Osteocyte (in vitro differentiated cells): Measurements from ENCODE around the gene GSE1. TPM values are rescaled to one million over a fixed set of nuclear protein-coding genes. Genes with fewer than 3 reads are reported as not detected.

Source experiments
- DNase-seq: peaks from one replicate; pipeline ENCODE4 v3.0.0; 2021; ENCODE audit warnings: mixed read lengths; ENCODE audit not compliant: unreplicated experiment; ENCODE audit errors: extremely low spot score
- H3K27ac Mint-ChIP-seq: one replicate; pipeline ENCODE4 v1.8.0; 2021; ENCODE audit warnings: mild to moderate bottlenecking, mixed read lengths; ENCODE audit not compliant: unreplicated experiment
- H3K27me3 Mint-ChIP-seq: one replicate; pipeline ENCODE4 v1.8.0; 2021; ENCODE audit warnings: mixed read lengths; ENCODE audit not compliant: unreplicated experiment
- H3K36me3 Mint-ChIP-seq: one replicate; pipeline ENCODE4 v1.8.0; 2021; ENCODE audit warnings: mixed read lengths; ENCODE audit not compliant: unreplicated experiment
- H3K4me1 Mint-ChIP-seq: one replicate; pipeline ENCODE4 v1.8.0; 2021; ENCODE audit warnings: mixed read lengths; ENCODE audit not compliant: unreplicated experiment
- H3K4me3 Mint-ChIP-seq: one replicate; pipeline ENCODE4 v1.8.0; 2021; ENCODE audit warnings: mild to moderate bottlenecking, moderate library complexity, mixed read lengths; ENCODE audit not compliant: unreplicated experiment
- H3K9me3 Mint-ChIP-seq: one replicate; pipeline ENCODE4 v1.8.0; 2021; ENCODE audit warnings: mixed read lengths; ENCODE audit not compliant: unreplicated experiment
- total RNA-seq: library from RNA; stranded (reverse); gene quantifications from 2 replicates; pipeline ENCODE4 v1.2.1, GENCODE V29; 2021
- TF ChIP-seq, protein P1 (sequence below): fragments of 200-600 bp; sonication (generic); IDR thresholded peaks from 2 replicates; pipeline ENCODE4 v1.5.0; 2021; ENCODE audit warnings: antibody characterized with exemption, mild to moderate bottlenecking, moderate library complexity

GSE1 gene
- total RNA-seq, 1 donor from 2014 or later = 64.1 TPM

DNA sequence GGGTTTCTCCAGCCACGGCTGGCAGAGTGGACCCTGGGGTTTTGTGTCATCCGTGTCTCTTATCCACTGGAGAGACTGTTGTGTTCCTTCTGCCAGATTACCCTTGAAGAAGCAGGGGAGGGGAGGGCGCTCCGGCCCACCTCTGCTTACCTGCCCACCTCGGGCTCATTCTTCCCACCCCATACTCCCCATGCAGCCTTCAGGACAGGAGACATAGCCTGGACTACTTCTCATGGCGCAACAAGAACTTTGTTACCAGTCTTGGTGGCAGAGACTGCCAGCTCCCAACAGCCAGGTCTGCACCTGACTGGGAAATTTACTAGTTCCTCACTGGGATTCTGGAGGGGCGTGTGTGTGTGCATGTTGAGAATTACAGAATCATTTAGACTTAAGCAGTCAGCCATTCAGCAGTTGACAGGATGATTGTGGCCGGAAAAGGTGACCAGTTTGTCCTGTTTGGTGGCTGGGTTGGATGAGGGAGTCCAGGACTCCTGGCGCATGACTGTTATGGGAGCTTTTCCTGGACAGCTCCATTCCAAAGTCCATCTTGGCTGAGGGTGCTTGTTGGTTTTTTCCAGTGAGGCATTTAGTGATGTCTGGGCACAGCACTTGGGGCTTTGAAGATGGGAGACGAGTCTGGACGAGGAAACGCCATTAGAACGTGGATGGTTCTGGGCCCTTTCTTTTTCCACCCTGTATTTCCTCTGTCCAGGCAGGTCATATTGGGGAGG, 8.7 kb downstream of the GSE1 start:
- H3K4me3 Mint-ChIP-seq = no peak overlapping the region
- H3K4me1 Mint-ChIP-seq = peaks cover 12% of the 10 kb centered on the region

DNA sequence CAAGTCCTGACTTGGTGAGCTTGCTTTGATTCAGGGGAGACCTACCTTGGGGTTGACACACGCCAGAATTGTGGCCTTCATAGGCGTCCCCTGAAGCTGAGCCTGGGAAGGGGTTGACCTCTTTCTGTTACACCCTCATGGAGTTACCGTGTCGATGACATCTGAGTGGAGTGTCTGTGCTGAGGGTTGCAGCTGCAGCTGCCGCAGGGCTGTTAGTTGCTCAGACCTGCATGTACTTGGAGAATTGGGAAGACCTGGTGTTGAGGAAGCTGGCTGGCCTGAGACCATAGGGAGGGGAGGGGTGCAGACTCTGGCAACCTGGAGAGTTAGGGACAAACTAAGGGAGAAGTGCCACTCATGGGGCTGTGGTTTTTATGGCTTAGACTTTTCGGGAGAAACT, 9.6 kb downstream of the GSE1 start:
- Mint-ChIP-seq H3K36me3 (peaks cover 5% of the 10 kb centered on the region), H3K9me3 (no peaks in the 10 kb centered on the region), H3K4me1 (peaks cover 10% of the 10 kb centered on the region), H3K27ac (no peak overlapping the region), H3K27me3 (no peaks in the 10 kb centered on the region), H3K4me3 (no peak overlapping the region)
- no peak for DNase-seq
- TF ChIP-seq, protein P1, sequence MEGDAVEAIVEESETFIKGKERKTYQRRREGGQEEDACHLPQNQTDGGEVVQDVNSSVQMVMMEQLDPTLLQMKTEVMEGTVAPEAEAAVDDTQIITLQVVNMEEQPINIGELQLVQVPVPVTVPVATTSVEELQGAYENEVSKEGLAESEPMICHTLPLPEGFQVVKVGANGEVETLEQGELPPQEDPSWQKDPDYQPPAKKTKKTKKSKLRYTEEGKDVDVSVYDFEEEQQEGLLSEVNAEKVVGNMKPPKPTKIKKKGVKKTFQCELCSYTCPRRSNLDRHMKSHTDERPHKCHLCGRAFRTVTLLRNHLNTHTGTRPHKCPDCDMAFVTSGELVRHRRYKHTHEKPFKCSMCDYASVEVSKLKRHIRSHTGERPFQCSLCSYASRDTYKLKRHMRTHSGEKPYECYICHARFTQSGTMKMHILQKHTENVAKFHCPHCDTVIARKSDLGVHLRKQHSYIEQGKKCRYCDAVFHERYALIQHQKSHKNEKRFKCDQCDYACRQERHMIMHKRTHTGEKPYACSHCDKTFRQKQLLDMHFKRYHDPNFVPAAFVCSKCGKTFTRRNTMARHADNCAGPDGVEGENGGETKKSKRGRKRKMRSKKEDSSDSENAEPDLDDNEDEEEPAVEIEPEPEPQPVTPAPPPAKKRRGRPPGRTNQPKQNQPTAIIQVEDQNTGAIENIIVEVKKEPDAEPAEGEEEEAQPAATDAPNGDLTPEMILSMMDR = no peak

More for the DNA sequence above, 8.7 kb downstream of the GSE1 start:
- Mint-ChIP-seq H3K27ac (no peak overlapping the region), H3K27me3 (no peaks in the 10 kb centered on the region), H3K9me3 (no peaks in the 10 kb centered on the region), H3K36me3 (peaks cover 6% of the 10 kb centered on the region)
- TF ChIP-seq, protein P1 = no peak
- DNase-seq = no peak

DNA sequence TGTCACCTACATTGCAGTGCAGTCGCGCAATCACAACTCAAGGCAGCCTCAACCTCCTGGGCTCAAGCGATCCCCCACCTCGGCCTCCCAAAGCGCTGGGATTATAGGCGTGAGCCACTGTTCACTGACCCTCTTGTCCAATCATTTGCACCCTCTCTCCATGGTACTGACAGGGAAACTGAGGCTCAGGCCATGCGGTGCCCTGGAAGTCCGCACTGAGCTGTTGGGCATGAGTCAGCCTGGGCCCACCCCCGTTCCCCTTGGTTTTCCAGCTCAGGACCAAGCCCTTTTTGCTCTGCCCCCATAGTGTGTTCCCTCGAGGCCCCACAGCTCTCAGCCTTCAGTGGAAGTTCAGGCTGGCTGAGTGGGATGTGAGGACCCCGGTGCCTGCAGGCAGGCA, 10.1 kb downstream of the GSE1 start:
- Mint-ChIP-seq H3K4me3 (no peak overlapping the region), H3K9me3 (no peaks in the 10 kb centered on the region), H3K4me1 (peaks cover 10% of the 10 kb centered on the region), H3K27ac (no peak overlapping the region), H3K27me3 (no peaks in the 10 kb centered on the region), H3K36me3 (peaks cover 5% of the 10 kb centered on the region)
- TF ChIP-seq, protein P1 = no peak
- no peak for DNase-seq

DNA sequence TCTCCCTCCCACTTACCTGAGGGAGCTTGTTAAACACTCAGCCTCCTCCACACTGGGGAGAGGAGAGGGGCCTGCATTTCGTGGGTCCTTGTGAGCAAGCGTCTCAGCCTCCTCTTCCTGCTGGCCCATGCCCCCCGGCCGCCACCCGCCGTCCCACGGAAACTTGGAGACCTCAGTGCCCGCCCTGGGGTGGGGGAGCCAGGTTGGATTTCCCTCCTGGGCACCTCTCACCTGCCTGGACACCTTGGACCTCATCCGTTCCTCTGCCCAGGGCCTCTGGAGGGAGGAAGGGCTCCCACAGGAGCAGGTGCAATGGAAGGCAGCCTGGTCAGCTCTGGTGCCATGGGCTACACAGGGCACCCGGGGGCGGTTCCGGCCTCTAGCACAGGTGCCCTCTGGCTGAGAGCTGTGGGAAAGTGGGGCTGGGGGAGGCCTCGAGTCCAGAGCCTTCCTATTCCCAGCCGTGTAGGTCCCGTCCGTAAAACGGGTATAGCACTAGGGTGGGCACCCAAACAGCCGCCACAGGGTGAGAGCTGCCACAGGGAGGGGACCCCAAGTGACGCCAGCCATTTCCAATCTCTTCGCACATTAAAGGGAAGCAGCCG, 11.0 kb downstream of the GSE1 start:
- Mint-ChIP-seq H3K27me3 (no peaks in the 10 kb centered on the region), H3K36me3 (peaks cover 3% of the 10 kb centered on the region), H3K4me1 (peaks cover 10% of the 10 kb centered on the region), H3K27ac (no peak overlapping the region), H3K9me3 (no peaks in the 10 kb centered on the region), H3K4me3 (no peak overlapping the region)
- TF ChIP-seq, protein P1 = no peak
- DNase-seq = no peak

DNA sequence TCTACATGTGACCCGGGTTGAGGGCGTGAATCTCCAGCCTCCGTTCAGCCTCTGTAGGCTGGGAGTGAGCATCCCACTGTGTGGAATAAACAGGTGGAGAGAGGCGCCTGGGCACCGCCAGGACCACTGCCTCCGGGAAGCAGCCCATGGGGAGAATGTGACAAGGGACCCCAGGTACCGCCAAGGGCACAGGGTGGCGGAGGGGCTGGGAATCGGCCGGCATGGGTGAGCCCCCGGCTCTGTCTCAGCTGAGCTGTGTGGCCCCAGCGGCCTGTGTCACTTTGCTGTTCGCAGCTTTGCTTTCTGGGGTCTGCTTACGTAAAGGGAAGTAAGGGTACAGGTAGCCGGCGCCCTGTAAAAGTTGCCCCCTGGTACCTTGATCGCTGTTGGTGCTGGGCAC, 11.5 kb downstream of the GSE1 start:
- Mint-ChIP-seq H3K9me3 (no peaks in the 10 kb centered on the region), H3K4me1 (peaks cover 10% of the 10 kb centered on the region), H3K4me3 (no peak overlapping the region), H3K27me3 (no peaks in the 10 kb centered on the region), H3K27ac (no peak overlapping the region), H3K36me3 (peaks cover 5% of the 10 kb centered on the region)
- DNase-seq = no peak
- TF ChIP-seq, protein P1 = no peak
